ENCODE data around the gene RITA1. TPM values are rescaled to one million over a fixed set of nuclear protein-coding genes. Genes with fewer than 3 reads are reported as not detected.
"Not testable (repeated sequence)": the region's sequence is repeated elsewhere in the genome, so short reads cannot be mapped to it uniquely, and the experiment has no call there.

The RITA1 gene, protein sequence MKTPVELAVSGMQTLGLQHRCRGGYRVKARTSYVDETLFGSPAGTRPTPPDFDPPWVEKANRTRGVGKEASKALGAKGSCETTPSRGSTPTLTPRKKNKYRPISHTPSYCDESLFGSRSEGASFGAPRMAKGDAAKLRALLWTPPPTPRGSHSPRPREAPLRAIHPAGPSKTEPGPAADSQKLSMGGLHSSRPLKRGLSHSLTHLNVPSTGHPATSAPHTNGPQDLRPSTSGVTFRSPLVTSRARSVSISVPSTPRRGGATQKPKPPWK
- 21.5 TPM for total RNA-seq

DNA sequence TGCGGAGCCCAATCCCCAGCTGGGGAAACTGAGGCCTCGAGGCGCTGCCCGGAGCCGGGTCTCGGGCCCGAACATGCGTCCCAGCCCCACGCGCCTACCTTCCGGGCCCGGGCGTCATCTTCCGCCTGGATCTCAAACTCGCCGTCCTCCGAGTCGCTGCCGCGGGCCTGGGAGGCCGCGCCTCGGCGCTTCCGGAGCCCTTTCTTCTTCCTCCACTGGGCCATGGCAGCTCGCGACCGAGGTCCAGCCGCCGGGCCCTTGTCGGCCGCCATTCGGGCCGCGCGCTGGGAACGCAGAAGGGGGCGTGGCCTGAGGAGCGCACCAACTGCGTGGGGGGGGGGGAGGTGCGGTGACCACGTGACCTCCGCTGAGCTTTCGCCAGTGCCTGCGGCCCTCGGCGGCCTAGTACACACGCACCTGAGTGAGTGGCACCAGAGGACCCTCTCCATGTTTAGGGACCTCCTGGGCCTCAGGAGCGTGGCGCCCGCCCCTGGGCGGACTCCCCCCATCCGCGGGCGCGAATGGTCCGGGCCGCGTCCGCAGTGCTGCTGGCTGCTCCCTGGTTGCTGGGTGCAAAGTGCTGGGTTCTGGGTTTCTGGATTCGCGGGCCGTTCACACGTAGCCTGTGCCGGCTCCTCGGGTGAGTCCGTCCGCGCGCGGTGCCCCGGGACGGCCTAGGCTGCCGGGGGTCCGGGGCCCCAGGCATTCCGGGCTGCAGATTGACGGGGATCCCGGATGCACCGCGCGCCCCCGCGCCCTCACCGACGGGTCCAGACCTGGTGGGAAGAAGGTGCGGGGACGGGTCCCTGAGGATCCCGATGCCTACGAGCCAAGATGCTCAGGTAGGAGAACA is at the start of gene RITA1, which contains the start of gene DDX54:
RITA1 (plus strand) TSS at position 542 of the 853 bp plus-strand sequence. CDS start 1,026 bp downstream, outside the sequence.
DDX54 (minus strand) TSS at position 299 of the 853 bp plus-strand sequence; CDS start at position 272, 27 bp downstream.
- peak; percentile 78 for DNase-seq (ENCODE audit: low spot score)

DNA sequence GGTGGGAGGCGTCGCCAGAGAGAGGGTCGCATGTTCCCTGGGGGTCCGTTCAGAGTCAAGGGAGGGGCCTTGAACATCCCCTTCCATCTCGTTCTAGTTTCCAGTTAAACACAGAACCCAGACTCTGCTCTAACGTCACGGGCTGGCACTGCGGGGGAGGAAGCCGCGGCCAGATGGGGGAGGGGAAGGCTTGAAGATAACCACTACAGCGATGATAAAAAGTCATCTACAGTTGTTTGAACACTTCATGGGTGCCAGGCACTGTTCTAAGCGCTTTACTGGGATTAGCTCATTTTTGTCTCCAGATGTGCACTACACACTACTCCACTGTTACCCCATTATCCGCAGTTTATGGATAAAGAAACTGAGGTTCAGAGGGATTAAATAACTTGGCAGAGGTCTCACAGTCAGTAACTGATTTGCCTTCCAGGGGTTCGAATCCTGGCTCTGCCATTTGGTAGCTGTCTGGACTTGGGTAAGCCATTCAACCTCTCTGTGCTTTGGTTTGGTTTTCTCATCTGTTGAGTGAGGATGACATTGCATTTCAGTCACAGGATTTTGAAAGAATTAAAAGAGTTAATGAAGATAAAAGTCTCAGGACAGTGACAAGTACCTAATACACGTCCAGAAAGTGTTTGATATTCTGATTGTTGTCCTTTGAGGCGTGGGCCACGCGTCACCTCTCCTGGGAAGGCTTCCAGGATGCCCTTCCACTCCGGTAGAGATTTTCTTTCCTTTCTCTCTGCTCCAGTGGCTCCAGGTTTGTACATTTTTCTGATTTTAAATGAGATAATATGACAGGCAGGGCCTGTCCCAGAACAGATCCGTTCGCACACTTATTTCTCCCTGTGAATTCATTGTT is 49.2 kb upstream of the RITA1 start:
- no peak for DNase-seq (ENCODE audit: low spot score)

- no peak for DNase-seq (ENCODE audit: low spot score)
These were observed 48.5 kb upstream of the RITA1 start for GRCh38 chr12:113136990-113137511.

DNA sequence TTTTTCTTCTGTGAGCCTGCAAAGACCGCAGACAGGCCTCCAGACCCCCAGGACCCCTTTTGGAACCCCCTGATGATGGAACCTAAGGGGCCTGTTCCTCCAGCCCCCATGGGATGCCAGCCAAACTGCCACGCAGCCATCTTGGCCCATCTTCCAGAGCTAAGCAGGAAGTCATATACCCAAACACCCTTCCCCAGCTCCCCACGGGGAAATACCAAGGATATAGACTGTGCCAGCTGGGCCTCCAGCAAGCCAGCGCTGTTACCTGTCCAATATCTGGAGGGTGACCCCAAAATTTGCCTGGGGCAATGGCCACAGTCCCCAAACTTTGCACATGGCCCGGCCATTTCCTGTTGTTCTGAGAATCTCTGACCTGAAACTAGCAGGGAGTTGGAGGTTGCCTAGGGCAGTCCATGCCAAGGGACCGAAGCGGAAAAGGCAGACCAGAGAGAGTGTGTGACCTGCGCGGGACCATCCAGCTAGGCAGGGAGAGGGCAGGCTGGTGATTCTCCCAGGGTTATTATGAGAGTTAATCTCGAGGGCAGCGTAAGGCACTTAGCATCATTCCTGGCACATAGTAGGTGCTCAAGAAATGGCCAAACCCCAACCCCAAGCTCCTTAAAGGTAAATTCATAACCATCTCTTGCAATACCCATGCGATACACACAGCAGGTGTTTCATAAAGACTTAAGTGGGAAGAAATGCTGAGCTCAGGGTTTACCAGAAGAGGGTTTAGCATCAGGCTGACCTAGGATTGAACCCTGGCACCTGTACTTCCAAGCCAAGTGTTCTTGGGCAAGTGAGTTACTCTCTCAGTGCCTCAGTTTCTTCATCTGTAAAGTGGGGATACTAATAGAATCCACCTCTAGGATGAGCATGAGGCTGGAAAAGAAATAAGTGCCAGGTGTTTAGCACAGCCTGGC is 47.4 kb upstream of the RITA1 start:
- DNase-seq (ENCODE audit: low spot score), result no peak

DNA sequence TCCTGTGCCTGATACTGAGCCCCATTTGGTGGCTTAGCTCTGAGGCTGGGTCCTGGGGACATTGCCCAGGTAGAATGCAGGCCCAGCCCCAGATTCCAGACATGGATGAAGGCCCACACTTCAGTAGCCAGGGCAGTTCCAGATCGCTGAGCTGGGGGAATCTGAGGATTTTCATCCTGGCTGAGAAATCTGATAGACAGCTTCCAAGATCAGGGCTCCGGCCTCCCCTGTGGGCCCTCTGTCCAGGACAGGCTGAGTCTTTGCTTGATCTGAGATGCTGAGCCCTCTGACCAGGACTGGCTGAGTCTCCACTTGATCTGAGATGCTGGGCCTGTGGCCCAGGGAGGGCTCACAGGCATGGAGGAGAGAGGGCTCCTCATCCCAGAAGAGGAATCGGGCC is 46.7 kb upstream of the RITA1 start:
- DNase-seq (ENCODE audit: low spot score), result no peak

DNA sequence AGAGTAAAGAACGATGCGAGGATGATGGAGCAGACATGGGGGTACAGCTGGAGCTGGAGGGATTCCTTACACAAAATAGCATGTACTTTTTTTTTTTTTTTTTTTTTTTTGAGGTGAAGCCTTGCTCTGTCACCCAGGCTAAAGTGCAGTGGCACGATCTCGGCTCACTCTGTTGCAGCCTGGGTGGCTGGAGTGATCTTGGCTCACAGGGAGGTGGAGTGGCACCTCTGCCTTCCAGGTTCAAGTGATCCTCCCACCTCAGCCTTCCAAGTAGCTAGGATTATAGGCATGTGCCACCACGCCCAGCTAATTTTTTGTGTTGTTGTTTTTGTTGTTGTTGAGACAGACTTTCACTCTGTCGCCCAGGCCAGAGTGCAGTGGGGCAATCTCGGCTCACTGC is 44.8 kb upstream of the RITA1 start:
- no peak for DNase-seq (ENCODE audit: low spot score)

DNA sequence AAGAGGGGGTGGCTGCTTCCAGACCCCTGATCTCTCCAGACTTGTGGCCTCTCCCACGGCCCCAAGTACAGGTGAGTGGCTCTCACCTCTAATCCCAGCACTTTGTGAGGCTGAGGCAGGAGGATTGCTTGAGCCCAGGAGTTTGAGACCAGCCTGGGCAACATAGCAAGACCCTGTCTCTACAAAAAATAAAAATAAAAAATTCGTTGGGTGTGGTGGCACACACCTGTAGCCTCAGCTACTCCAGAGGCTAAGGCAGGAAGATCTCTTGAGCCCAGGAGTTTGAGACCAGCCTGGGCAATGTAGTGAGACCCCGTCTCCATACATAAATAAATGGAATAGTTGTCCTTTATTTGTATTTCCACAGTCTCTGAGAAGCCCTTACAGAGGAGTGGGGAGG is 43.8 kb upstream of the RITA1 start:
- DNase-seq (ENCODE audit: low spot score), result not testable (repeated sequence)

DNA sequence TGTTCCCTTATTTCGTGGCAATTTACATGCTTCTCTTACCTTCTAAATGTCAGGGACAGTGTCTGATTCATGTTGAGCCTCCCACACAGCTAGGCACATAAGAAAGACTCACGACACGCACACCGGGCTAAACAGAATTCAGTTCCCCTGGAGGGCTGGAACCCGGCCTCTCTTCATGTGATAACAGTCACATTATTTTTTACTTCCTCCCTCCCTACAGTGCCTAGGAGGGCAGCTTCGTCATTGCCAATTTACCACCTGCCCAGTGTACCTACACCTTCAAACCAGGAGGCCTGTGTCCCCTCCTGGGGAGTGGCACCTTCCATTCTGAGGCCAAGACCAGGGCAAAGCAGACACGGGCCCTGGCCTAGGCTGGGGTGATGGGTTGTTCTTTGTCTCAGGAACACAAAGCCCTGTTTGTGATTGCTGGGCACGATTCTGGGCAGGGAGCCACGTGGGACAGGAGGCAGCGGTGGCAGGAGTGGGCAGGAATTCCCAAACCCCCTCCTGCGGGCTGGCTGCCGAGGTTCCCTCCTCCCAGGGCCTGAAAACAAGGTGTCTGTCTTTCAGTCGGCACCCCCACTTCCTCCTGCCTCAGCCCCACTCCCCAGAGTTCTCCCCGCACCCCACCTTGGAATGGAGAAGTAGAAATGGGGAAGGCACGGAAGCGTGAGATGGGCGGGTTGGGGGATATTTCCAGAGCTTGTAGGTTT is 43.2 kb upstream of the RITA1 start:
- peak; percentile 35 for DNase-seq (ENCODE audit: low spot score)

- no peak for DNase-seq (ENCODE audit: low spot score)
These were observed 42.6 kb upstream of the RITA1 start for GRCh38 chr12:113142886-113143332.

GRCh38 chr12:113143959-113144358 is 41.6 kb upstream of the RITA1 start:
- no peak for DNase-seq (ENCODE audit: low spot score)

- DNase-seq (ENCODE audit: low spot score), result no peak
These were observed 40.7 kb upstream of the RITA1 start for GRCh38 chr12:113144806-113145205.

DNA sequence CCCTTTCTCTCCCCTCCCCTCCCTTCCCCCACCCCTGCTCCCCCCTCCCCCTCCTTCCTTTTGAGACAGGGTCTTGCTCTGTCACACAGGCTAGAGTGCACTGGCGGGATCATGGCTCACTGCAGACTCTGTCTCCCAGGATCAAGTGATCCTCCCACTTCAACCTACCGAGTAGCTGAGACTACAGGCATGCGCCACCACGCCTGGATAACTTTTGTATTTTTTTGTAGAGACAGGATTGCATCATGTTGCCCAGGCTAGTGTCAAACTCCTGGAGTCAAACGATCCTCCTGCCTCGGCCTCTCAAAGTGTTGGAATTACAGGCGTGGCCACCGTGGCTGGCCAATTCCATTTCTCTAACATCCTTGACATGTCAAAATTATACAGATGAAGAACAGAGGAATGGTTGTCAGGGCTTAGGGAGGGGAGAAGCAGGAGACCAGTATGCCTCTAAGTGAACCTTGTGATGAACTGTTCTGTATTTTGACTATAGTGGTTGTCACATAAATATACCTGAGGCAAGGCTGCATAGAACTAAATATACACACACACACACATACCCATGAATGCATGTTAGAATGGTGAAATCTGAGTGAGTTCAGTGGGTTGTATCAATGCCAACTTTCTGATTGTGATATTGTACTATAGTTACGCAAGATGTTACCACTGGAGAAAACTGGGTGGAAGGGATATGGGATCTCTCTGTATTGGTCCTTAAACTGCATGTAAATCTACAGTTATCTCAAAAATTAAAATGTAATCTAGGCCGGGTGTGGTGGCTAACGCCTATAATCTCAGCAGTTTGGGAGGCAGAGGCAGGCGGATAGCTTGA is 39.6 kb upstream of the RITA1 start:
- no peak for DNase-seq (ENCODE audit: low spot score)

- DNase-seq (ENCODE audit: low spot score), result no peak
These were observed 38.5 kb upstream of the RITA1 start for GRCh38 chr12:113146999-113147398.

DNA sequence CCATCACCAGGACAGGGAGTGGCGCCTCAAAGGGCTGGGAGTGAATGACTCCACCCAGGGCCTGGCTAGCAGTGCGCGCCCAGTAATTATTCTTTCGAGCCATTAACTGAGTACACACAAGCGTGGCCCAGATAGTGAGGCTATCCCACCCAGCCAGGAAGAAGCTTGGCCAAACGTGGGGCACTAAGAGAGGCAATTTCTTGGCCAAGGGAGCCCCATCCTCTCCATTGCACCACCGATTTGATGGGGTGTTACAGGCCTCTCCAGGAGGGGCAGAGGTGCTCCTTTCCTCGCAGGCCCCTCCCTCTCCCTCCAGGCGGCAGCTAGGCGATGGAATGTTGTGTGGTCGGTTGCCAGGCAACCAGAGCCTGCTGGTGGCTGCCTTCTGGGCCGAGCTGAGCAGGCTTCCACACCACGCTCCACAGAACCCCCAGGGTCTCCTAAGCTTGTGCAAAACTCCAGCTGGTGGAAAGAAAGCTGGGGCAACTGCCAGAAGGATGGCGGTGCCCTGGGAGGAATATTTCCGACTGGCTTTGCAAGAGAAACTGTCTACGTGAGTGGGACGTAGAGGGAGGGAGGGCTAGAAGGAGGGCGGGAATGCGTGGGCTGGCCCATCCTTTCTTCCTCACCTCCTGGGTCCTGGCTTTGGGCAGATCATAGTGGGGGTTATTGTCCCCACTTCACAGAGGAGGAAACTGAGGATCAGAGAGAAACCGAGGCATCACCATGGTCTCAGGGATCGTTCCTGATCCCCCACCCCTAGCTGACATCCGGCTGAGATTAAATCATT is 36.0 kb upstream of the RITA1 start, which contains the start of gene CFAP73:
CFAP73 (plus strand) TSS at position 364 of the 790 bp plus-strand sequence; CDS start at position 498, 134 bp downstream.
- peak; percentile 50 for DNase-seq (ENCODE audit: low spot score)

- no peak for DNase-seq (ENCODE audit: low spot score)
These were observed 33.9 kb upstream of the RITA1 start for GRCh38 chr12:113151655-113152054.

- DNase-seq (ENCODE audit: low spot score), result no peak
These were observed 33.2 kb upstream of the RITA1 start for GRCh38 chr12:113152196-113152834.
